Keratinocyte (primary cell): ENCODE data around the gene EID3.

Source experiments
- CTCF ChIP-seq, 3 experiments: IDR thresholded peaks in 1 of 3; conservative IDR thresholded peaks in 1 of 3; optimal IDR thresholded peaks in 1 of 3; 2 replicates in 2 of 3; 3 replicates in 1 of 3; pipeline versions ENCODE3 to v1.5.1; 2011; ENCODE audit warnings: low read length in 3 of 3, mild to moderate bottlenecking in 3 of 3, moderate library complexity in 2 of 3, control low read depth in 1 of 3, inconsistent platforms in 1 of 3; ENCODE audit not compliant: insufficient read depth in 2 of 3; ENCODE audit errors: extremely low read depth in 1 of 3
- EZH2 ChIP-seq: IDR thresholded peaks from one replicate; pipeline ENCODE4 v1.6.1; 2012; ENCODE audit warnings: inconsistent platforms, mild to moderate bottlenecking, low read length, moderate library complexity

GRCh38 chr12:104319028-104319427 lies 15.5 kb downstream of the EID3 start:
- TF ChIP-seq CTCF (optimal IDR thresholded peaks at IDR 0.05 in 1 of 3, IDR thresholded peaks at IDR 0.05 in 1 of 3, conservative IDR thresholded peaks at IDR 0.05 in 1 of 3; ENCODE audit: extremely low read depth in 1 of 3, insufficient read depth in 2 of 3, low read length in 3 of 3): no peak
- no peak for TF ChIP-seq EZH2
